WTC11 (cell line): ENCODE data around the gene AKIRIN2. TPM values are rescaled to one million over a fixed set of nuclear protein-coding genes. Genes with fewer than 3 reads are reported as not detected.

Experiments used
- ATAC-seq: fragments of 200-7000 bp; cut with Tn5 transposase; 2 replicates; pipeline ENCODE4 v1.10.0; 2021; ENCODE audit warnings: mild to moderate bottlenecking, moderate library complexity
- CTCF ChIA-PET: fragments of 300-600 bp; sonication (Branson Sonifier 250); formaldehyde crosslinking; loops from one replicate; lab custom pipeline; 2021; ENCODE audit warnings: antibody characterized with exemption; lab: Charles Lee
- POLR2A ChIA-PET: fragments of 350-600 bp; sonication (Branson Sonifier 250); formaldehyde crosslinking; loops from one replicate; lab custom pipeline; 2021; ENCODE audit warnings: antibody characterized with exemption; lab: Charles Lee
- DNase-seq: peaks from one replicate; pipeline ENCODE4 v3.0.0; 2021; ENCODE audit warnings: low spot score
- H3K27ac Mint-ChIP-seq: 2 replicates; pipeline ENCODE4 v1.8.0; 2021; ENCODE audit warnings: mixed read lengths
- H3K27me3 Mint-ChIP-seq: 2 replicates; pipeline ENCODE4 v1.8.0; 2021; ENCODE audit warnings: low read depth, mild to moderate bottlenecking, moderate library complexity, mixed read lengths
- H3K36me3 Mint-ChIP-seq: 2 replicates; pipeline ENCODE4 v1.8.0; 2021; ENCODE audit warnings: mixed read lengths
- H3K4me1 Mint-ChIP-seq: 2 replicates; pipeline ENCODE4 v1.8.0; 2022; ENCODE audit warnings: mixed read lengths
- H3K4me3 Mint-ChIP-seq: 2 replicates; pipeline ENCODE4 v1.8.0; 2021; ENCODE audit warnings: mild to moderate bottlenecking, moderate library complexity, mixed read lengths
- H3K9me3 Mint-ChIP-seq: 2 replicates; pipeline ENCODE4 v1.8.0; 2021; ENCODE audit warnings: mixed read lengths
- CREB1 ChIP-seq: sonication (generic); formaldehyde crosslinking; IDR thresholded peaks from 2 replicates; pipeline ENCODE4 v1.8.0; 2023; ENCODE audit warnings: mild to moderate bottlenecking, missing genetic modification reagents
- FOXJ3 ChIP-seq: sonication (generic); formaldehyde crosslinking; IDR thresholded peaks from 2 replicates; pipeline ENCODE4 v1.9.0; 2021; ENCODE audit warnings: missing genetic modification reagents, mild to moderate bottlenecking, borderline replicate concordance
- FOXP1 ChIP-seq: sonication (generic); formaldehyde crosslinking; IDR thresholded peaks from 2 replicates; pipeline ENCODE4 v1.8.0; 2022; ENCODE audit warnings: missing genetic modification reagents, mild to moderate bottlenecking, moderate library complexity, borderline replicate concordance
- IRF2 ChIP-seq: sonication (generic); formaldehyde crosslinking; IDR thresholded peaks from 2 replicates; pipeline ENCODE4 v1.8.0; 2022; ENCODE audit warnings: low read depth, missing genetic modification reagents, borderline replicate concordance
- JAZF1 ChIP-seq: fragments of 250-450 bp; sonication (Bioruptor Pico); IDR thresholded peaks from 2 replicates; pipeline ENCODE4 v1.9.0; 2021; ENCODE audit warnings: moderate library complexity, mild to moderate bottlenecking, inconsistent platforms
- KAT7 ChIP-seq: sonication (generic); formaldehyde crosslinking; IDR thresholded peaks from 2 replicates; pipeline ENCODE4 v1.8.1; 2023; ENCODE audit warnings: missing genetic modification reagents, mild to moderate bottlenecking, borderline replicate concordance
- MXD4 ChIP-seq: fragments of 250-450 bp; sonication (Bioruptor Pico); IDR thresholded peaks from 2 replicates; pipeline ENCODE4 v1.8.0; 2021; ENCODE audit warnings: mild to moderate bottlenecking, moderate library complexity, borderline replicate concordance
- NFATC4 ChIP-seq: fragments of 250-450 bp; sonication (Bioruptor Pico); IDR thresholded peaks from 2 replicates; pipeline ENCODE4 v1.9.0; 2021; ENCODE audit warnings: mild to moderate bottlenecking
- NFE2L1 ChIP-seq: sonication (generic); formaldehyde crosslinking; IDR thresholded peaks from 2 replicates; pipeline ENCODE4 v1.8.1; 2023; ENCODE audit warnings: missing genetic modification reagents
- NR3C1 ChIP-seq: sonication (generic); formaldehyde crosslinking; conservative IDR thresholded peaks from 2 replicates; pipeline ENCODE4 v1.8.1; 2023; ENCODE audit warnings: low read depth, mild to moderate bottlenecking, missing genetic modification reagents
- SP1 ChIP-seq: sonication (generic); formaldehyde crosslinking; conservative IDR thresholded peaks from 2 replicates; pipeline ENCODE4 v1.8.1; 2022; ENCODE audit warnings: missing genetic modification reagents
- TCF7 ChIP-seq: sonication (generic); formaldehyde crosslinking; IDR thresholded peaks from 2 replicates; pipeline ENCODE4 v1.8.0; 2022; ENCODE audit warnings: mild to moderate bottlenecking, low read depth, missing genetic modification reagents, moderate library complexity
- TEAD4 ChIP-seq: sonication (generic); formaldehyde crosslinking; IDR thresholded peaks from 2 replicates; pipeline ENCODE4 v1.8.0; 2022; ENCODE audit warnings: mild to moderate bottlenecking, missing genetic modification reagents
- ZNF219 ChIP-seq: sonication (generic); formaldehyde crosslinking; IDR thresholded peaks from 2 replicates; pipeline ENCODE4 v1.8.0; 2023; ENCODE audit warnings: missing genetic modification reagents, mild to moderate bottlenecking, borderline replicate concordance
- ZNF232 ChIP-seq: sonication (generic); formaldehyde crosslinking; IDR thresholded peaks from 2 replicates; pipeline ENCODE4 v1.8.0; 2022; ENCODE audit warnings: mild to moderate bottlenecking, missing genetic modification reagents
- ZNF317 ChIP-seq: sonication (generic); formaldehyde crosslinking; IDR thresholded peaks from 2 replicates; pipeline ENCODE4 v1.8.1; 2023; ENCODE audit warnings: low read depth, mild to moderate bottlenecking, moderate library complexity, missing genetic modification reagents, borderline replicate concordance
- ZNF416 ChIP-seq: fragments of 250-450 bp; sonication (Bioruptor Pico); IDR thresholded peaks from 2 replicates; pipeline ENCODE4 v1.9.0; 2021; ENCODE audit warnings: mild to moderate bottlenecking, inconsistent platforms
- total RNA-seq: library from RNA; stranded (reverse); gene quantifications from 3 replicates; pipeline ENCODE4 v1.2.3, GENCODE V29; 2021
- TF ChIP-seq, protein P1 (sequence below): sonication (generic); formaldehyde crosslinking; IDR thresholded peaks from 2 replicates; pipeline ENCODE4 v1.8.1; 2023; ENCODE audit warnings: mild to moderate bottlenecking, missing genetic modification reagents, moderate library complexity
- TF ChIP-seq, protein P2 (sequence below): sonication (generic); formaldehyde crosslinking; IDR thresholded peaks from 2 replicates; pipeline ENCODE4 v1.8.0; 2023; ENCODE audit warnings: missing genetic modification reagents, mild to moderate bottlenecking, borderline replicate concordance
- TF ChIP-seq, protein P3 (sequence below): sonication (generic); formaldehyde crosslinking; IDR thresholded peaks from 2 replicates; pipeline ENCODE4 v1.8.1; 2022; ENCODE audit warnings: missing genetic modification reagents, borderline replicate concordance
- TF ChIP-seq, protein P4 (sequence below): fragments of 250-450 bp; sonication (Bioruptor Pico); IDR thresholded peaks from 2 replicates; pipeline ENCODE4 v1.9.0; 2021; ENCODE audit warnings: mild to moderate bottlenecking

Gene AKIRIN2
- total RNA-seq, 1 experiment from 2014 or later = 90.2 TPM

DNA sequence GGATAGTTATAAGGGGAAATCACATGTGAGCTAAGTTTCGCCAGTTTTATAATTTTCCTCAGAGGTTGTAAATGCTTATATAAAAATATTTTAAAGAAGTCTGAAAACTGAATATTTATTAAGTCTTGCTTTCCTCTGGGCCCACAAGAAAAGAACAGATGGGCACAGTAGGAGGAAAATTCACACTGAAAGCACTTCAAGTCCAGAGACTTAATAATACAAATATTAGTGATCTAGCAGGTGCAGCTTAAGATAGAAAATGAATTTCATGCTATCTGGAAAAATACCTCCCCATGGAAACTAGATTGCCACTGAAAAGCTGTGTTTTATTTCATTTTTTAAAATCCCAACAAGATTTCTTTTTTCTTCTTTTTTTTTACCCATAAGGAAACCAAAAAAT, 64.9 kb downstream of the AKIRIN2 start:
- H3K4me1 Mint-ChIP-seq = no peaks in the 10 kb centered on the region
- TF ChIP-seq TCF7 (CRISPR knock-in tag) (no peak), JAZF1 (CRISPR knock-in tag) (no peak), ZNF219 (CRISPR knock-in tag) (no peak), NFATC4 (no peak), CREB1 (CRISPR knock-in tag) (no peak), KAT7 (CRISPR knock-in tag) (no peak), MXD4 (CRISPR knock-in tag) (no peak), SP1 (CRISPR knock-in tag) (no peak), FOXP1 (no peak), TEAD4 (CRISPR knock-in tag) (no peak), NFE2L1 (CRISPR knock-in tag) (no peak), FOXJ3 (CRISPR knock-in tag) (no peak)
- TF ChIP-seq, protein P1, sequence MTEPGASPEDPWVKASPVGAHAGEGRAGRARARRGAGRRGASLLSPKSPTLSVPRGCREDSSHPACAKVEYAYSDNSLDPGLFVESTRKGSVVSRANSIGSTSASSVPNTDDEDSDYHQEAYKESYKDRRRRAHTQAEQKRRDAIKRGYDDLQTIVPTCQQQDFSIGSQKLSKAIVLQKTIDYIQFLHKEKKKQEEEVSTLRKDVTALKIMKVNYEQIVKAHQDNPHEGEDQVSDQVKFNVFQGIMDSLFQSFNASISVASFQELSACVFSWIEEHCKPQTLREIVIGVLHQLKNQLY (CRISPR knock-in tag) = no peak
- TF ChIP-seq, protein P2, sequence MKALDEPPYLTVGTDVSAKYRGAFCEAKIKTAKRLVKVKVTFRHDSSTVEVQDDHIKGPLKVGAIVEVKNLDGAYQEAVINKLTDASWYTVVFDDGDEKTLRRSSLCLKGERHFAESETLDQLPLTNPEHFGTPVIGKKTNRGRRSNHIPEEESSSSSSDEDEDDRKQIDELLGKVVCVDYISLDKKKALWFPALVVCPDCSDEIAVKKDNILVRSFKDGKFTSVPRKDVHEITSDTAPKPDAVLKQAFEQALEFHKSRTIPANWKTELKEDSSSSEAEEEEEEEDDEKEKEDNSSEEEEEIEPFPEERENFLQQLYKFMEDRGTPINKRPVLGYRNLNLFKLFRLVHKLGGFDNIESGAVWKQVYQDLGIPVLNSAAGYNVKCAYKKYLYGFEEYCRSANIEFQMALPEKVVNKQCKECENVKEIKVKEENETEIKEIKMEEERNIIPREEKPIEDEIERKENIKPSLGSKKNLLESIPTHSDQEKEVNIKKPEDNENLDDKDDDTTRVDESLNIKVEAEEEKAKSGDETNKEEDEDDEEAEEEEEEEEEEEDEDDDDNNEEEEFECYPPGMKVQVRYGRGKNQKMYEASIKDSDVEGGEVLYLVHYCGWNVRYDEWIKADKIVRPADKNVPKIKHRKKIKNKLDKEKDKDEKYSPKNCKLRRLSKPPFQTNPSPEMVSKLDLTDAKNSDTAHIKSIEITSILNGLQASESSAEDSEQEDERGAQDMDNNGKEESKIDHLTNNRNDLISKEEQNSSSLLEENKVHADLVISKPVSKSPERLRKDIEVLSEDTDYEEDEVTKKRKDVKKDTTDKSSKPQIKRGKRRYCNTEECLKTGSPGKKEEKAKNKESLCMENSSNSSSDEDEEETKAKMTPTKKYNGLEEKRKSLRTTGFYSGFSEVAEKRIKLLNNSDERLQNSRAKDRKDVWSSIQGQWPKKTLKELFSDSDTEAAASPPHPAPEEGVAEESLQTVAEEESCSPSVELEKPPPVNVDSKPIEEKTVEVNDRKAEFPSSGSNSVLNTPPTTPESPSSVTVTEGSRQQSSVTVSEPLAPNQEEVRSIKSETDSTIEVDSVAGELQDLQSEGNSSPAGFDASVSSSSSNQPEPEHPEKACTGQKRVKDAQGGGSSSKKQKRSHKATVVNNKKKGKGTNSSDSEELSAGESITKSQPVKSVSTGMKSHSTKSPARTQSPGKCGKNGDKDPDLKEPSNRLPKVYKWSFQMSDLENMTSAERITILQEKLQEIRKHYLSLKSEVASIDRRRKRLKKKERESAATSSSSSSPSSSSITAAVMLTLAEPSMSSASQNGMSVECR = no peak
- TF ChIP-seq, protein P3, sequence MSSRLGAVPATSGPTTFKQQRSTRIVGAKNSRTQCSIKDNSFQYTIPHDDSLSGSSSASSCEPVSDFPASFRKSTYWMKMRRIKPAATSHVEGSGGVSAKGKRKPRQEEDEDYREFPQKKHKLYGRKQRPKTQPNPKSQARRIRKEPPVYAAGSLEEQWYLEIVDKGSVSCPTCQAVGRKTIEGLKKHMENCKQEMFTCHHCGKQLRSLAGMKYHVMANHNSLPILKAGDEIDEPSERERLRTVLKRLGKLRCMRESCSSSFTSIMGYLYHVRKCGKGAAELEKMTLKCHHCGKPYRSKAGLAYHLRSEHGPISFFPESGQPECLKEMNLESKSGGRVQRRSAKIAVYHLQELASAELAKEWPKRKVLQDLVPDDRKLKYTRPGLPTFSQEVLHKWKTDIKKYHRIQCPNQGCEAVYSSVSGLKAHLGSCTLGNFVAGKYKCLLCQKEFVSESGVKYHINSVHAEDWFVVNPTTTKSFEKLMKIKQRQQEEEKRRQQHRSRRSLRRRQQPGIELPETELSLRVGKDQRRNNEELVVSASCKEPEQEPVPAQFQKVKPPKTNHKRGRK (CRISPR knock-in tag) = no peak
- no peak overlapping the region for H3K4me3 Mint-ChIP-seq
- ChIA-PET POLR2A (no interaction called here), CTCF (no interaction called here)
- H3K36me3 Mint-ChIP-seq = peaks cover 36% of the 10 kb centered on the region
- DNase-seq (no peak), ATAC-seq (no peak)
- no peaks in the 10 kb centered on the region for H3K27me3 Mint-ChIP-seq
- no peak overlapping the region for H3K27ac Mint-ChIP-seq
- H3K9me3 Mint-ChIP-seq = no peaks in the 10 kb centered on the region

DNA sequence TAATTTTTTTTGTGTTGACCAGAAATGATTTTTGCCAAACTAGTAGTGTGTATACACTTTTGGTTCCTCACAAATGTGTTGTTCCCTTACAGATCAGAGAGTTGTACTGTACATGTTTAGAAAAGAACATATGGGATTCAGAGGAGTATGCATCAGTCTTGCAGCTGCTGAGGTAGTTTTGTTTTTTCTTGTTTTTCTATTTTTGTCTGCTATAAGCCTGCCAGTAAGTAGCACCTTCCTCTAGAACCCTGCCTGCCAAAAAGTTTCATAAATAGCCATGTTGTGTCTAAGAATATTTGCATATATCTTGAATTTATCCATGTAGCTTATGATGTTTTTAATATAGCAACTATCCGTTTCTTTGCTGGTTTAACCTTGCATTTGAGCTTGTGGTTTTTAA, 65.7 kb downstream of the AKIRIN2 start:
- CTCF ChIA-PET = no interaction called here
- POLR2A ChIA-PET = no interaction called here
- TF ChIP-seq TEAD4 (CRISPR knock-in tag) (no peak), ZNF317 (CRISPR knock-in tag) (no peak), ZNF416 (CRISPR knock-in tag) (no peak), IRF2 (CRISPR knock-in tag) (no peak), NR3C1 (CRISPR knock-in tag) (no peak), ZNF232 (CRISPR knock-in tag) (no peak)
- TF ChIP-seq, protein P4, sequence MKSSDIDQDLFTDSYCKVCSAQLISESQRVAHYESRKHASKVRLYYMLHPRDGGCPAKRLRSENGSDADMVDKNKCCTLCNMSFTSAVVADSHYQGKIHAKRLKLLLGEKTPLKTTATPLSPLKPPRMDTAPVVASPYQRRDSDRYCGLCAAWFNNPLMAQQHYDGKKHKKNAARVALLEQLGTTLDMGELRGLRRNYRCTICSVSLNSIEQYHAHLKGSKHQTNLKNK = no peak
- TF ChIP-seq, protein P3 (CRISPR knock-in tag) = no peak
- no peaks in the 10 kb centered on the region for H3K9me3 Mint-ChIP-seq
- no peaks in the 10 kb centered on the region for H3K27me3 Mint-ChIP-seq
- DNase-seq = no peak
- H3K4me3 Mint-ChIP-seq = no peak overlapping the region
- peaks cover 35% of the 10 kb centered on the region for H3K36me3 Mint-ChIP-seq
- ATAC-seq = no peak
- H3K27ac Mint-ChIP-seq = no peak overlapping the region
- H3K4me1 Mint-ChIP-seq = no peaks in the 10 kb centered on the region
